GM21381 (cell line): ENCODE measurements around the gene ABTB2.

Source experiments
- ATAC-seq: cut with Tn5 transposase; IDR thresholded peaks from one replicate; pipeline ENCODE4 v1.9.1; 2021; ENCODE audit warnings: mild to moderate bottlenecking, moderate library complexity; ENCODE audit not compliant: unreplicated experiment

Gene ABTB2

GRCh38 chr11:34155057-34155756 is 202.6 kb downstream of the ABTB2 start:
- ATAC-seq, result no peak

- peak; percentile 63 for ATAC-seq
Measured at GRCh38 chr11:34154059-34154875, 203.5 kb downstream of the ABTB2 start.

- no peak for ATAC-seq
Measured at GRCh38 chr11:34151916-34152845, 205.6 kb downstream of the ABTB2 start.

- no peak for ATAC-seq
Measured at GRCh38 chr11:34151166-34151565, 206.6 kb downstream of the ABTB2 start.

GRCh38 chr11:34150494-34151151 is 207.2 kb downstream of the ABTB2 start:
- no peak for ATAC-seq

- no peak for ATAC-seq
Measured at GRCh38 chr11:34149786-34150185, 208.0 kb downstream of the ABTB2 start.

- ATAC-seq, result no peak
Measured at GRCh38 chr11:34149274-34149673, 208.5 kb downstream of the ABTB2 start.

- no peak for ATAC-seq
Measured at GRCh38 chr11:34148504-34149165, 209.2 kb downstream of the ABTB2 start.

- ATAC-seq, result no peak
Measured at GRCh38 chr11:34147581-34147980, 210.2 kb downstream of the ABTB2 start.

- no peak for ATAC-seq
Measured at GRCh38 chr11:34146866-34147265, 210.9 kb downstream of the ABTB2 start.

- ATAC-seq, result no peak
Measured at GRCh38 chr11:34146411-34146810, 211.4 kb downstream of the ABTB2 start.

- no peak for ATAC-seq
Measured at GRCh38 chr11:34145847-34146381, 211.9 kb downstream of the ABTB2 start.

GRCh38 chr11:34145073-34145472 is 212.7 kb downstream of the ABTB2 start:
- no peak for ATAC-seq

- no peak for ATAC-seq
Measured at GRCh38 chr11:34143048-34143447, 214.8 kb downstream of the ABTB2 start.

GRCh38 chr11:34140149-34140548 is 217.7 kb downstream of the ABTB2 start:
- ATAC-seq, result no peak

- ATAC-seq, result no peak
Measured at GRCh38 chr11:34139346-34139745, 218.5 kb downstream of the ABTB2 start.

GRCh38 chr11:34136420-34136819 is 221.4 kb downstream of the ABTB2 start:
- no peak for ATAC-seq

GRCh38 chr11:34135439-34135838 is 222.4 kb downstream of the ABTB2 start:
- no peak for ATAC-seq

GRCh38 chr11:34134765-34135164 is 223.0 kb downstream of the ABTB2 start:
- no peak for ATAC-seq
